Tibial artery (tissue), 4 donors: ENCODE data around the gene ARSB.
A peak's percentile ranks its signal among the peaks of the same experiment; 100 is the strongest.

Source experiments
- DNase-seq, 2 donors: peaks; one replicate each; pipeline ENCODE4 v3.0.0-alpha.2; 2019
- H3K27ac ChIP-seq, 2 donors: fragments of 200-600 bp; sonication (generic) in 1 of 2; 1 replicate in 1 of 2; 2 replicates in 1 of 2; pipeline ENCODE4 v1.5.1; 2018 to 2019; ENCODE audit warnings: mild to moderate bottlenecking in 1 of 2
- H3K27me3 ChIP-seq, 2 donors: fragments of 200-600 bp; sonication (generic) in 1 of 2; one replicate each; pipeline versions ENCODE4 v1.5.1 to v1.6.0; 2016 to 2019
- H3K36me3 ChIP-seq, 3 donors: fragments of 200-600 bp; sonication (generic) in 2 of 3; one replicate each; pipeline ENCODE4 v1.5.1; 2016 to 2019; ENCODE audit warnings: mild to moderate bottlenecking in 2 of 3
- H3K4me1 ChIP-seq, 4 donors: fragments of 200-600 bp; sonication (generic) in 2 of 4; 1 replicate in 3 of 4; 2 replicates in 1 of 4; pipeline ENCODE4 v1.5.1; 2016 to 2019
- H3K4me3 ChIP-seq, 2 donors: fragments of 200-600 bp; sonication (generic) in 1 of 2; 1 replicate in 1 of 2; 2 replicates in 1 of 2; pipeline ENCODE4 v1.5.1; 2018 to 2019; ENCODE audit warnings: mild to moderate bottlenecking in 2 of 2
- H3K9me3 ChIP-seq, 3 donors: fragments of 200-600 bp; sonication (generic) in 1 of 3; one replicate each; pipeline ENCODE4 v1.5.1; 2016 to 2019
- CTCF ChIP-seq, 2 experiments: fragments of 200-600 bp in 1 of 2; fragments of 450-650 bp in 1 of 2; IDR thresholded peaks; one replicate each; pipeline ENCODE4 v1.5.1; 2017 to 2019; ENCODE audit warnings: antibody characterized with exemption in 2 of 2, mild to moderate bottlenecking in 1 of 2, moderate library complexity in 1 of 2
- intact Hi-C: fragments of 100-400 bp; cut with DNase I; formaldehyde crosslinking; loops from one replicate; pipeline ENCODE4 v1.15.0; 2023; ENCODE audit warnings: low total_unique reads

The ARSB gene

GRCh38 chr5:79007872-79008271 is 22.8 kb upstream of the ARSB start:
- no peak for TF ChIP-seq CTCF (IDR thresholded peaks at IDR 0.05)
- Histone ChIP-seq H3K4me1 (no peaks in the 10 kb centered on the region), H3K36me3 (no peaks in the 10 kb centered on the region), H3K27me3 (peaks cover 0 to 2% of the 10 kb centered on the region in 2 donors), H3K9me3 (peaks cover 0 to 6% (median 0%) of the 10 kb centered on the region in 3 donors), H3K4me3 (no peak overlapping the region), H3K27ac (no peak overlapping the region)
- DNase-seq, result no peak
- intact Hi-C loops, result no loop called here

- H3K4me3 ChIP-seq, result no peak overlapping the region
- H3K27ac ChIP-seq, result no peak overlapping the region
- peaks cover 0 to 2% of the 10 kb centered on the region in 2 donors for H3K27me3 ChIP-seq
- intact Hi-C loops, result no loop called here
- no peaks in the 10 kb centered on the region for H3K36me3 ChIP-seq
- no peak for DNase-seq
- peaks cover 0 to 10% (median 2%) of the 10 kb centered on the region in 4 donors for H3K4me1 ChIP-seq
- no peaks in the 10 kb centered on the region for H3K9me3 ChIP-seq
- TF ChIP-seq CTCF (IDR thresholded peaks at IDR 0.05), result no peak
These were observed 21.0 kb upstream of the ARSB start for GRCh38 chr5:79005936-79006631.

GRCh38 chr5:79005151-79005550 is 20.0 kb upstream of the ARSB start:
- Histone ChIP-seq H3K9me3 (no peaks in the 10 kb centered on the region), H3K27ac (no peak overlapping the region), H3K36me3 (no peaks in the 10 kb centered on the region), H3K27me3 (peaks cover 0 to 2% of the 10 kb centered on the region in 2 donors), H3K4me3 (no peak overlapping the region), H3K4me1 (peaks cover 0 to 12% (median 2%) of the 10 kb centered on the region in 4 donors)
- no peak for DNase-seq
- intact Hi-C loops, result no loop called here
- no peak for TF ChIP-seq CTCF (IDR thresholded peaks at IDR 0.05)

- Histone ChIP-seq H3K4me3 (no peak overlapping the region), H3K27ac (no peak overlapping the region)
- no peak for DNase-seq
These were observed 17.3 kb upstream of the ARSB start for GRCh38 chr5:79002374-79002773.

GRCh38 chr5:79001471-79001870 is 16.4 kb upstream of the ARSB start:
- Histone ChIP-seq H3K27ac (peak overlapping the region in 1 of 2 donors; percentile 9), H3K4me3 (no peak overlapping the region), H3K9me3 (no peaks in the 10 kb centered on the region), H3K27me3 (peaks cover 0 to 2% of the 10 kb centered on the region in 2 donors), H3K36me3 (no peaks in the 10 kb centered on the region), H3K4me1 (peaks cover 0 to 12% (median 2%) of the 10 kb centered on the region in 4 donors)
- no peak for DNase-seq
- intact Hi-C loops, result no loop called here
- no peak for TF ChIP-seq CTCF (IDR thresholded peaks at IDR 0.05)

More at GRCh38 chr5:79002374-79002773, 17.3 kb upstream of the ARSB start:
- intact Hi-C loops, result no loop called here
- H3K4me1 ChIP-seq, result peaks cover 0 to 12% (median 2%) of the 10 kb centered on the region in 4 donors
- H3K9me3 ChIP-seq, result no peaks in the 10 kb centered on the region
- no peak for TF ChIP-seq CTCF (IDR thresholded peaks at IDR 0.05)
- no peaks in the 10 kb centered on the region for H3K36me3 ChIP-seq
- peaks cover 0 to 2% of the 10 kb centered on the region in 2 donors for H3K27me3 ChIP-seq
